Measurements from ENCODE around the gene DAPK1. TPM values are rescaled to one million over a fixed set of nuclear protein-coding genes. Genes with fewer than 3 reads are reported as not detected.

Gene DAPK1
- polyA plus RNA-seq, 10 donors = 15.9 to 26.7 (median 21.2) TPM

- DNase-seq = no peak
Measured at GRCh38 chr9:87708986-87709728, 211.5 kb downstream of the DAPK1 start.

GRCh38 chr9:87710443-87710842 lies 212.8 kb downstream of the DAPK1 start:
- DNase-seq = no peak

GRCh38 chr9:87711857-87712800 lies 214.5 kb downstream of the DAPK1 start:
- DNase-seq = peak in 1 of 3 donors; percentile 27

GRCh38 chr9:87712801-87713277 lies 215.2 kb downstream of the DAPK1 start:
- DNase-seq = no peak

- DNase-seq = peak; percentile 66 to 95 (median 83)
Measured at GRCh38 chr9:87713278-87713987, 215.8 kb downstream of the DAPK1 start.

- no peak for DNase-seq
Measured at GRCh38 chr9:87713988-87714330, 216.3 kb downstream of the DAPK1 start.

GRCh38 chr9:87714819-87715218 lies 217.2 kb downstream of the DAPK1 start:
- peak in 2 of 3 donors; percentile 45 to 57 for DNase-seq

GRCh38 chr9:87716141-87716540 lies 218.5 kb downstream of the DAPK1 start:
- DNase-seq = no peak

GRCh38 chr9:87717456-87717855 lies 219.8 kb downstream of the DAPK1 start:
- DNase-seq = no peak

GRCh38 chr9:87718231-87718630 lies 220.6 kb downstream of the DAPK1 start:
- no peak for DNase-seq

- DNase-seq = no peak
Measured at GRCh38 chr9:87718852-87719612, 221.4 kb downstream of the DAPK1 start.

- DNase-seq = no peak
Measured at GRCh38 chr9:87720173-87720572, 222.5 kb downstream of the DAPK1 start.

- DNase-seq = peak in 1 of 3 donors; percentile 41
Measured at GRCh38 chr9:87722393-87723088, 224.9 kb downstream of the DAPK1 start.

- no peak for DNase-seq
Measured at GRCh38 chr9:87725356-87725899, 227.8 kb downstream of the DAPK1 start.

- peak; percentile 72 to 95 (median 90) for DNase-seq
Measured at GRCh38 chr9:87725900-87726709, 228.4 kb downstream of the DAPK1 start, which contains the start of gene CTSL. CTSL (plus strand) TSS chr9:87726119; CDS start chr9:87727604, 1,485 bp downstream.

GRCh38 chr9:87729246-87729645 lies 231.6 kb downstream of the DAPK1 start:
- no peak for DNase-seq

GRCh38 chr9:87731321-87731720 lies 233.7 kb downstream of the DAPK1 start:
- no peak for DNase-seq

GRCh38 chr9:87732344-87732743 lies 234.7 kb downstream of the DAPK1 start:
- DNase-seq = no peak

GRCh38 chr9:87732756-87733155 lies 235.1 kb downstream of the DAPK1 start:
- DNase-seq = no peak
